ENCODE measurements around the gene HPCAL1.

- TF ChIP-seq, protein P1, sequence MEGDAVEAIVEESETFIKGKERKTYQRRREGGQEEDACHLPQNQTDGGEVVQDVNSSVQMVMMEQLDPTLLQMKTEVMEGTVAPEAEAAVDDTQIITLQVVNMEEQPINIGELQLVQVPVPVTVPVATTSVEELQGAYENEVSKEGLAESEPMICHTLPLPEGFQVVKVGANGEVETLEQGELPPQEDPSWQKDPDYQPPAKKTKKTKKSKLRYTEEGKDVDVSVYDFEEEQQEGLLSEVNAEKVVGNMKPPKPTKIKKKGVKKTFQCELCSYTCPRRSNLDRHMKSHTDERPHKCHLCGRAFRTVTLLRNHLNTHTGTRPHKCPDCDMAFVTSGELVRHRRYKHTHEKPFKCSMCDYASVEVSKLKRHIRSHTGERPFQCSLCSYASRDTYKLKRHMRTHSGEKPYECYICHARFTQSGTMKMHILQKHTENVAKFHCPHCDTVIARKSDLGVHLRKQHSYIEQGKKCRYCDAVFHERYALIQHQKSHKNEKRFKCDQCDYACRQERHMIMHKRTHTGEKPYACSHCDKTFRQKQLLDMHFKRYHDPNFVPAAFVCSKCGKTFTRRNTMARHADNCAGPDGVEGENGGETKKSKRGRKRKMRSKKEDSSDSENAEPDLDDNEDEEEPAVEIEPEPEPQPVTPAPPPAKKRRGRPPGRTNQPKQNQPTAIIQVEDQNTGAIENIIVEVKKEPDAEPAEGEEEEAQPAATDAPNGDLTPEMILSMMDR (IDR thresholded peaks at IDR 0.05), result no peak
- TF ChIP-seq POLR2AphosphoS5 (IDR thresholded peaks at IDR 0.05), result no peak
- no peak for TF ChIP-seq EP300 (IDR thresholded peaks at IDR 0.05)
- no peak for TF ChIP-seq POLR2A (IDR thresholded peaks at IDR 0.05)
Measured at GRCh38 chr2:10407432-10407831, 104.7 kb downstream of the HPCAL1 start.
